ENCODE measurements around the gene AMH.

GRCh38 chr19:2280633-2281264 is 31.6 kb downstream of the AMH start:
- TF ChIP-seq CTCF (conservative IDR thresholded peaks at IDR 0.05; ENCODE audit: low read length) (no peak), EZH2phosphoT487 (IDR thresholded peaks at IDR 0.05; ENCODE audit: borderline replicate concordance) (no peak)

Data from Loucy (cell line).